DND-41 (cell line): ENCODE results near the gene ZNF175.

ENCODE experiments used
- CTCF ChIP-seq: IDR thresholded peaks from 2 replicates; pipeline ENCODE4 v1.5.1; 2012; ENCODE audit warnings: borderline replicate concordance, low read length, moderate library complexity, mild to moderate bottlenecking; ENCODE audit not compliant: poor library complexity, severe bottlenecking; ENCODE audit errors: extremely low read depth
- EZH2 ChIP-seq: IDR thresholded peaks from 3 replicates; pipeline ENCODE4 v1.6.1; 2012; ENCODE audit warnings: borderline replicate concordance, low read depth, mild to moderate bottlenecking, moderate library complexity, low read length, inconsistent platforms; ENCODE audit not compliant: severe bottlenecking

GRCh38 chr19:51542699-51543098, 28.4 kb upstream of the ZNF175 start:
- TF ChIP-seq EZH2 (no peak), CTCF (no peak)
